ENCODE data around the gene KRTAP21-3.

DNA sequence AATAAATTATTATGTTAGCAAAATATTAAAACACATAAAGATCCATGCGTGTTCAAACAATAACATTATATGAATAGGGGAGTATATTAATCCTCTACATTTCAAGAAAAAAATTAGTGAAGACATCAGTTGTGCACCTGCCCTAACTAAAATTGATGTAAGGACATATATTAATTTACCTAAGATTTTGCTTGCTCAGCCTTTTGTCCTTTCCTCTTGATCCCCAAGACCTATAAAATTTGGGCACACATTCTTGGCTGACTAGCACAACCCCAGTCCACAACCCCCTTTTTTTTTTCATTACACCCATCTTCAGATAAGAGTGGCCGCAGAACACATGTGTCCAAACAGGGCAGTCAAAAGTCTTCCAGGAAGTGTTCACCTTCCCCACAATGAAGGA is 21.9 kb upstream of the KRTAP21-3 start:
- TF ChIP-seq, protein P1, sequence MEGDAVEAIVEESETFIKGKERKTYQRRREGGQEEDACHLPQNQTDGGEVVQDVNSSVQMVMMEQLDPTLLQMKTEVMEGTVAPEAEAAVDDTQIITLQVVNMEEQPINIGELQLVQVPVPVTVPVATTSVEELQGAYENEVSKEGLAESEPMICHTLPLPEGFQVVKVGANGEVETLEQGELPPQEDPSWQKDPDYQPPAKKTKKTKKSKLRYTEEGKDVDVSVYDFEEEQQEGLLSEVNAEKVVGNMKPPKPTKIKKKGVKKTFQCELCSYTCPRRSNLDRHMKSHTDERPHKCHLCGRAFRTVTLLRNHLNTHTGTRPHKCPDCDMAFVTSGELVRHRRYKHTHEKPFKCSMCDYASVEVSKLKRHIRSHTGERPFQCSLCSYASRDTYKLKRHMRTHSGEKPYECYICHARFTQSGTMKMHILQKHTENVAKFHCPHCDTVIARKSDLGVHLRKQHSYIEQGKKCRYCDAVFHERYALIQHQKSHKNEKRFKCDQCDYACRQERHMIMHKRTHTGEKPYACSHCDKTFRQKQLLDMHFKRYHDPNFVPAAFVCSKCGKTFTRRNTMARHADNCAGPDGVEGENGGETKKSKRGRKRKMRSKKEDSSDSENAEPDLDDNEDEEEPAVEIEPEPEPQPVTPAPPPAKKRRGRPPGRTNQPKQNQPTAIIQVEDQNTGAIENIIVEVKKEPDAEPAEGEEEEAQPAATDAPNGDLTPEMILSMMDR (IDR thresholded peaks at IDR 0.05; ENCODE audit: low read length): no peak
- TF ChIP-seq EZH2 (IDR thresholded peaks at IDR 0.05; ENCODE audit: borderline replicate concordance, low read length): no peak

Measured in OCI-LY1 (cell line).